Mucosa of descending colon (tissue), 3 donors: ENCODE results near the gene PADI2. TPM values are rescaled to one million over a fixed set of nuclear protein-coding genes. Genes with fewer than 3 reads are reported as not detected.

Source experiments
- ATAC-seq: fragments of 200-7000 bp; cut with Tn5 transposase; one replicate; pipeline ENCODE4 v1.9.1; 2020; ENCODE audit warnings: mild to moderate bottlenecking, moderate library complexity
- DNase-seq, 3 donors: peaks; one replicate each; pipeline ENCODE4 v3.0.0-alpha.2; 2020
- H3K36me3 ChIP-seq: fragments of 200-600 bp; one replicate; pipeline ENCODE4 v1.8.0; 2021; ENCODE audit warnings: low read depth, mild to moderate bottlenecking
- H3K4me1 ChIP-seq: fragments of 200-600 bp; one replicate; pipeline ENCODE4 v1.8.0; 2021; ENCODE audit warnings: low read depth, mild to moderate bottlenecking
- H3K4me3 ChIP-seq: fragments of 200-600 bp; one replicate; pipeline ENCODE4 v1.8.0; 2021; ENCODE audit warnings: mild to moderate bottlenecking
- H3K9me3 ChIP-seq: fragments of 200-600 bp; one replicate; pipeline ENCODE4 v1.8.0; 2021; ENCODE audit warnings: mild to moderate bottlenecking
- intact Hi-C, 2 donors: fragments of 100-400 bp; cut with DNase I in 1 of 2; cut with micrococcal nuclease in 1 of 2; formaldehyde crosslinking; loops; one replicate each; pipeline versions ENCODE4 v1.11.0 to v1.11.1; 2022; cut with DNase I, micrococcal nuclease
- total RNA-seq, 3 donors: library from RNA; stranded (reverse); fragmentation: NEBNext Ultra II Directional in 2 of 3; extraction: Animal tissue kit (Norgen Biotek cat#: 25700) in 2 of 3; gene quantifications; one replicate each; pipeline versions ENCODE4 v1.2.1 to v1.2.4, GENCODE V29; 2021 to 2023
- TF ChIP-seq, protein P1 (sequence below): fragments of 200-600 bp; IDR thresholded peaks from one replicate; pipeline ENCODE4 v1.8.0; 2022; ENCODE audit warnings: antibody characterized with exemption, mild to moderate bottlenecking
- donor health status: DM: no; HTN: no; CAD: no; lungs with moderate emphysema.
- donor health status: DM: no; HTN: no; CAD: no.
- donor health status: DM: no; HTN: yes; CAD: no.

Gene PADI2
- total RNA-seq, 3 donors from 2014 or later, result 105 to 398 (median 163) TPM

GRCh38 chr1:17158961-17159360, 39.7 kb upstream of the PADI2 start:
- ATAC-seq (no peak), DNase-seq (no peak)
- Histone ChIP-seq H3K4me1 (no peaks in the 10 kb centered on the region), H3K36me3 (no peaks in the 10 kb centered on the region), H3K4me3 (no peak overlapping the region), H3K9me3 (peaks cover 22% of the 10 kb centered on the region)
- intact Hi-C loops, result no loop called here
- TF ChIP-seq, protein P1, sequence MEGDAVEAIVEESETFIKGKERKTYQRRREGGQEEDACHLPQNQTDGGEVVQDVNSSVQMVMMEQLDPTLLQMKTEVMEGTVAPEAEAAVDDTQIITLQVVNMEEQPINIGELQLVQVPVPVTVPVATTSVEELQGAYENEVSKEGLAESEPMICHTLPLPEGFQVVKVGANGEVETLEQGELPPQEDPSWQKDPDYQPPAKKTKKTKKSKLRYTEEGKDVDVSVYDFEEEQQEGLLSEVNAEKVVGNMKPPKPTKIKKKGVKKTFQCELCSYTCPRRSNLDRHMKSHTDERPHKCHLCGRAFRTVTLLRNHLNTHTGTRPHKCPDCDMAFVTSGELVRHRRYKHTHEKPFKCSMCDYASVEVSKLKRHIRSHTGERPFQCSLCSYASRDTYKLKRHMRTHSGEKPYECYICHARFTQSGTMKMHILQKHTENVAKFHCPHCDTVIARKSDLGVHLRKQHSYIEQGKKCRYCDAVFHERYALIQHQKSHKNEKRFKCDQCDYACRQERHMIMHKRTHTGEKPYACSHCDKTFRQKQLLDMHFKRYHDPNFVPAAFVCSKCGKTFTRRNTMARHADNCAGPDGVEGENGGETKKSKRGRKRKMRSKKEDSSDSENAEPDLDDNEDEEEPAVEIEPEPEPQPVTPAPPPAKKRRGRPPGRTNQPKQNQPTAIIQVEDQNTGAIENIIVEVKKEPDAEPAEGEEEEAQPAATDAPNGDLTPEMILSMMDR, result no peak

- no peak for DNase-seq
- Histone ChIP-seq H3K36me3 (no peaks in the 10 kb centered on the region), H3K9me3 (peaks cover 34% of the 10 kb centered on the region), H3K4me1 (no peaks in the 10 kb centered on the region), H3K4me3 (no peak overlapping the region)
- intact Hi-C loops, result no loop called here
- TF ChIP-seq, protein P1, result no peak
- peak; percentile 54 for ATAC-seq
Measured at GRCh38 chr1:17156108-17156507, 36.9 kb upstream of the PADI2 start.

DNA sequence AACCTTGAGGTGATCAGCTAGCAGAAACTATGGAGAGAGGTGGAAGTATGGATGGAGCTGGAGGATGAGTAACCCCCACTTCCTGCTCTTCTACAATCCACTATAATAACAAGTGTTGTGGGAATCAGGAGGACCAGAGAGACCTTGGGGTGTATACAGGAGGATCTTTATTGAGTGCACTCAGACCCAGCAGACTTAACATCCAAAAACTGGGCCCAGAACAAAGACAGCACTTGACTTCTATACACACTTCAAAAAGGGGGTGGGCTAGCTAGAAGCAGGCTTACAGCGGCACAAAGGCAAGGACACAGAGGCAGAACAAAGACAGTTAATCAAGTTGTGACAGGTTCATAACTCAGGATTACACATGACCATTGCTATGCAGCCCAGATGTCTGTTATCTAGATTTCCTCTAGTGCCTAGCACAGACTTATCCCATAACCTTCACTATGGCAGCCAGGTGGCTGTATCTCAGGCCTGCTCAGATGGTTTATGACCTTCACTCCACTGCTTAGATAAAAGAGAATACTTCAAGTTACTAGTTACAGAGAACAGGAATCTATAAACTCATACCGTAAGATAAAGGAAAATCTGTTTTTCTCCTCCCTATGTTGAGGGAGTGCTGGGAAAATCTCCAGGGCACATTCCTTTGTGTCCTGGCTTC, 36.1 kb upstream of the PADI2 start:
- intact Hi-C loops, result no loop called here
- no peak for DNase-seq
- peaks cover 34% of the 10 kb centered on the region for H3K9me3 ChIP-seq

DNA sequence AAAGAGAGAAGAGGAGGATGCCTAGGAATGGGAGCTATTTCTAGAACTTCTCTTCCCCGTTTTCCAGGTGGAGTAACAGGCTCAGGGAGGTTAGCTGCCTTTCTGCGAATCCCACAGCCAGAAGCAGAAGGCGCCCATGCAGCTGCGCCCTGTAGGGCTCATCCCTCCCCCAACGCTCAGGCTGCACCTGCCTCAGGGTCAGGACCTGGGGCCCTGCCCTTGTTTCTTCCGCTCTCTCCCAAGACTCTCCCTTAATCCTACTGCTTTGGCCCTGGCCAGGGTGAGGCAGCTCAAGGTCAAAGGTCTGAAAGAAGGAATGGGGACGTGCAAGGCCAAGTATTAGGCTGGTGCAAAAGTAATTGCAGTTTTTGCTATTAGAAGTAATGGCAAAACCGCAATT, 30.5 kb upstream of the PADI2 start:
- no peak overlapping the region for H3K4me3 ChIP-seq
- no peaks in the 10 kb centered on the region for H3K4me1 ChIP-seq
- H3K9me3 ChIP-seq, result peaks cover 19% of the 10 kb centered on the region
- intact Hi-C loops, result no loop called here
- TF ChIP-seq, protein P1, result no peak
- H3K36me3 ChIP-seq, result no peaks in the 10 kb centered on the region
- DNase-seq (no peak), ATAC-seq (no peak)

More for the DNA sequence above, 36.1 kb upstream of the PADI2 start:
- Histone ChIP-seq H3K4me1 (no peaks in the 10 kb centered on the region), H3K4me3 (no peak overlapping the region), H3K36me3 (no peaks in the 10 kb centered on the region)
- peak; percentile 36 for ATAC-seq
- TF ChIP-seq, protein P1, result no peak

DNA sequence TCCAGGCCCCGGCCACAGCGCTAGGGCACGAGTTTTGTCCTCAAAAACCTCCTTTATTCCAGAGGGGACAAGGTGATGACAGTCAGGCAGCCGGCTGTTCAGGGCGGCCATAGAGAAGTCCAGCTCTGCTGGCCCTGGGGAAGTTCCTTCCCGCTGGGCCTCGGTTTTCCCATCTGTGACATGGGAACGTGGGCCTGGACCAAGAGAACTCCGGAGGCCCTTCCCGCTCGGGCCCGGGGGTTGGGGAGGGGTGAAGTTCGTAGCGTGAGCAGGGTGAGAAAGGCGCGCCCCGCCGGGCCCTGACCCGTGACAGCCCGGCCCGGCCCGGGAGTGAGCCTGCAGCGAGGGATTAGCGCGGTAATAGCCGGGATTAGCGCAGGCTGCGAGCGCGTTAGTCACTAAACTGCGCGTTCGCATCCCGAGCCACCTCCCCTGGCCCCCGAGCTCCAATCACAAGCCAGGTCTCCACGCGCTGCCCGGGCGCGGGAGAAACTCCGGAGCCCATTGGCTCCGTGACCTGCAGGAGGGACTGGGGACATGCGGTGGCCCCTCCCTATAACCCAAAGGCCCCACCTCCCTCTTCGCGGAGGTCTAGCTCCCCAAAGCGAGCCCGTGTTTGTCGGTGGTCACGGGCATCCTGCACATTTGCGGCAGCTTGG, 29.8 kb upstream of the PADI2 start:
- no peak for DNase-seq
- Histone ChIP-seq H3K4me3 (no peak overlapping the region), H3K9me3 (peaks cover 12% of the 10 kb centered on the region), H3K4me1 (no peaks in the 10 kb centered on the region), H3K36me3 (no peaks in the 10 kb centered on the region)
- ATAC-seq, result no peak
- TF ChIP-seq, protein P1, result no peak
- intact Hi-C loops, result no loop called here
